HG03095 (cell line): ENCODE data around the gene ATL3.
"Not testable (repeated sequence)": the region's sequence is repeated elsewhere in the genome, so short reads cannot be mapped to it uniquely, and the experiment has no call there.

ENCODE experiments used
- ATAC-seq: cut with Tn5 transposase; IDR thresholded peaks from one replicate; pipeline ENCODE4 v1.9.1; 2021; ENCODE audit warnings: moderate library complexity; ENCODE audit not compliant: unreplicated experiment

Gene ATL3

GRCh38 chr11:63623513-63624140, 47.5 kb downstream of the ATL3 start:
- no peak for ATAC-seq

- ATAC-seq: no peak
These were observed 48.9 kb downstream of the ATL3 start for GRCh38 chr11:63622323-63622722.

- ATAC-seq: no peak
These were observed 50.1 kb downstream of the ATL3 start for GRCh38 chr11:63621071-63621470.

- no peak for ATAC-seq
These were observed 51.2 kb downstream of the ATL3 start for GRCh38 chr11:63619967-63620366.

- ATAC-seq: not testable (repeated sequence)
These were observed 53.5 kb downstream of the ATL3 start for GRCh38 chr11:63617686-63618085.

- no peak for ATAC-seq
These were observed 54.2 kb downstream of the ATL3 start for GRCh38 chr11:63616953-63617352.

GRCh38 chr11:63614136-63614671, 57.0 kb downstream of the ATL3 start, which contains the start of gene PLAAT3:
Gene PLAAT3 (minus strand): TSS chr11:63614433. CDS start chr11:63614014, 419 bp downstream.
- no peak for ATAC-seq

- no peak for ATAC-seq
These were observed 57.5 kb downstream of the ATL3 start for GRCh38 chr11:63613517-63614135.

GRCh38 chr11:63612181-63612580, 59.0 kb downstream of the ATL3 start:
- ATAC-seq: no peak

GRCh38 chr11:63611395-63611747, 59.8 kb downstream of the ATL3 start:
- ATAC-seq: no peak

- ATAC-seq: no peak
These were observed 60.4 kb downstream of the ATL3 start for GRCh38 chr11:63610604-63611394.

GRCh38 chr11:63609971-63610580, 61.1 kb downstream of the ATL3 start:
- ATAC-seq: no peak

GRCh38 chr11:63609536-63609935, 61.6 kb downstream of the ATL3 start:
- ATAC-seq: no peak

GRCh38 chr11:63608353-63609345, 62.5 kb downstream of the ATL3 start:
- no peak for ATAC-seq

GRCh38 chr11:63603180-63603518, 68.0 kb downstream of the ATL3 start:
- no peak for ATAC-seq

- not testable (repeated sequence) for ATAC-seq
These were observed 68.6 kb downstream of the ATL3 start for GRCh38 chr11:63602290-63603179.

GRCh38 chr11:63599211-63600122, 71.7 kb downstream of the ATL3 start:
- ATAC-seq: no peak

GRCh38 chr11:63598556-63598955, 72.6 kb downstream of the ATL3 start:
- no peak for ATAC-seq
